Activated CD4-positive, alpha-beta T cell treated with anti-CD3 and anti-CD28 coated beads, Interleukin-2, amount 50 U/mL, for 1 hour (primary cell): ENCODE measurements around the gene VGLL4.

Experiments used
- DNase-seq: peaks from one replicate; pipeline ENCODE4 v3.0.0-alpha.2; 2020

Gene VGLL4

GRCh38 chr3:11546657-11547302 lies 96.9 kb downstream of the VGLL4 start:
- no peak for DNase-seq

GRCh38 chr3:11545186-11545851 lies 98.4 kb downstream of the VGLL4 start:
- no peak for DNase-seq

- no peak for DNase-seq
These were observed 99.1 kb downstream of the VGLL4 start for GRCh38 chr3:11544412-11545181.

- no peak for DNase-seq
These were observed 99.7 kb downstream of the VGLL4 start for GRCh38 chr3:11543948-11544387.

GRCh38 chr3:11543141-11543947 lies 100.4 kb downstream of the VGLL4 start:
- no peak for DNase-seq

- no peak for DNase-seq
These were observed 101.2 kb downstream of the VGLL4 start for GRCh38 chr3:11542551-11542950.

GRCh38 chr3:11541321-11542303 lies 102.1 kb downstream of the VGLL4 start:
- no peak for DNase-seq

- no peak for DNase-seq
These were observed 104.0 kb downstream of the VGLL4 start for GRCh38 chr3:11539677-11540076.

GRCh38 chr3:11539218-11539617 lies 104.5 kb downstream of the VGLL4 start:
- DNase-seq = no peak

- no peak for DNase-seq
These were observed 105.1 kb downstream of the VGLL4 start for GRCh38 chr3:11538581-11538980.

- no peak for DNase-seq
These were observed 106.6 kb downstream of the VGLL4 start for GRCh38 chr3:11536936-11537612.

- no peak for DNase-seq
These were observed 107.4 kb downstream of the VGLL4 start for GRCh38 chr3:11536132-11536935.

GRCh38 chr3:11535243-11535960 lies 108.3 kb downstream of the VGLL4 start:
- DNase-seq = no peak

GRCh38 chr3:11534793-11535101 lies 109.0 kb downstream of the VGLL4 start:
- DNase-seq = no peak

GRCh38 chr3:11534011-11534792 lies 109.5 kb downstream of the VGLL4 start:
- no peak for DNase-seq

- DNase-seq = no peak
These were observed 110.8 kb downstream of the VGLL4 start for GRCh38 chr3:11532931-11533391.

GRCh38 chr3:11530153-11530721 lies 113.5 kb downstream of the VGLL4 start:
- DNase-seq = no peak

- DNase-seq = no peak
These were observed 114.4 kb downstream of the VGLL4 start for GRCh38 chr3:11529281-11529680.
